ENCODE data around the gene THBS3.

The THBS3 gene

DNA sequence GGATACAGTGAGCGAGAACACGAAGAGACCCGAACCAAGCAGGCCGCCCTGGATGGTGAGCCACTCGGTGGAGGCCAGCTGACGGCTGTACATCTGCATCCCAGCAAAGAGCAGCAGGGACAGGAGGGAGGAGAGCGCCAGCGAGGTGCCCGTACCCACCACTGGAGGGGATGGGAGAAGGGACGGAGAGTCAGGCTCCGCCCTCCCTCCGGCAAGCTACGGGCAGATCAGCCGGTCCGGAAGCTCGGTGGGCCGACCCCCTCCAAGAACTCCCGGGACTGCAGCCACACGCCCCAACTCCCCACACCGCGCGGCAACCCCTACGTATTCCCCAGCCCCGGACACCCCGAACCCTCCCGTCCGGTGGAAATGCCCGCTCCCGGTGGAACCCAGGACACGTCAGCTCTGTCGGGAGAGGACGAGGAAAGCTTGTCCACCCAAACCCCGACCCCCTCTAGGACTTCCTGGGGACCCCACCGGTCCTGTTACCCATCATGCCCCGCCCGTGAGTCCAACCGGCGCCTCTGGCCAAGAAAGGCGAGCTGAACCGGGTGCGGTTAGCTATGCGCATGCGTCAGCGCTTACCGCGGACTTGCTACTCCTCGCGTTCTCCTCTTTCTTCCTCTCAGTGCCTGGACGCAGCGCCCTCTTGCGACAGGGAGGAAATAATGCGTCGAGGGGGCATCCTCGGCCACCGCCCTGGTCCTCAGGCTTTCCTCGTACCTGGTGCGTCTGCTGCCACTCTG lies 34.8 kb downstream of the THBS3 start, which contains the start of gene KRTCAP2:
Gene KRTCAP2 (minus strand): TSS at position 573 of the 746 bp plus-strand sequence. CDS start 80 bp downstream, at position 493.
- TF ChIP-seq, protein P1, sequence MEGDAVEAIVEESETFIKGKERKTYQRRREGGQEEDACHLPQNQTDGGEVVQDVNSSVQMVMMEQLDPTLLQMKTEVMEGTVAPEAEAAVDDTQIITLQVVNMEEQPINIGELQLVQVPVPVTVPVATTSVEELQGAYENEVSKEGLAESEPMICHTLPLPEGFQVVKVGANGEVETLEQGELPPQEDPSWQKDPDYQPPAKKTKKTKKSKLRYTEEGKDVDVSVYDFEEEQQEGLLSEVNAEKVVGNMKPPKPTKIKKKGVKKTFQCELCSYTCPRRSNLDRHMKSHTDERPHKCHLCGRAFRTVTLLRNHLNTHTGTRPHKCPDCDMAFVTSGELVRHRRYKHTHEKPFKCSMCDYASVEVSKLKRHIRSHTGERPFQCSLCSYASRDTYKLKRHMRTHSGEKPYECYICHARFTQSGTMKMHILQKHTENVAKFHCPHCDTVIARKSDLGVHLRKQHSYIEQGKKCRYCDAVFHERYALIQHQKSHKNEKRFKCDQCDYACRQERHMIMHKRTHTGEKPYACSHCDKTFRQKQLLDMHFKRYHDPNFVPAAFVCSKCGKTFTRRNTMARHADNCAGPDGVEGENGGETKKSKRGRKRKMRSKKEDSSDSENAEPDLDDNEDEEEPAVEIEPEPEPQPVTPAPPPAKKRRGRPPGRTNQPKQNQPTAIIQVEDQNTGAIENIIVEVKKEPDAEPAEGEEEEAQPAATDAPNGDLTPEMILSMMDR (IDR thresholded peaks at IDR 0.05) = peak; percentile 93
- peak; percentile 94 for DNase-seq
- no peaks in the 10 kb centered on the region for H3K9me3 Mint-ChIP-seq
- H3K27me3 Mint-ChIP-seq (ENCODE audit: low read depth, poor library complexity) = peaks cover 14% of the 10 kb centered on the region
- H3K36me3 Mint-ChIP-seq (ENCODE audit: low read depth) = peaks cover 20% of the 10 kb centered on the region
- H3K27ac Mint-ChIP-seq = peak within 1 kb of the TSS; percentile 92
- peak within 1 kb of the TSS; percentile 94 for H3K4me3 Mint-ChIP-seq
- H3K4me1 Mint-ChIP-seq = peaks cover 48% of the 10 kb centered on the region

DNA sequence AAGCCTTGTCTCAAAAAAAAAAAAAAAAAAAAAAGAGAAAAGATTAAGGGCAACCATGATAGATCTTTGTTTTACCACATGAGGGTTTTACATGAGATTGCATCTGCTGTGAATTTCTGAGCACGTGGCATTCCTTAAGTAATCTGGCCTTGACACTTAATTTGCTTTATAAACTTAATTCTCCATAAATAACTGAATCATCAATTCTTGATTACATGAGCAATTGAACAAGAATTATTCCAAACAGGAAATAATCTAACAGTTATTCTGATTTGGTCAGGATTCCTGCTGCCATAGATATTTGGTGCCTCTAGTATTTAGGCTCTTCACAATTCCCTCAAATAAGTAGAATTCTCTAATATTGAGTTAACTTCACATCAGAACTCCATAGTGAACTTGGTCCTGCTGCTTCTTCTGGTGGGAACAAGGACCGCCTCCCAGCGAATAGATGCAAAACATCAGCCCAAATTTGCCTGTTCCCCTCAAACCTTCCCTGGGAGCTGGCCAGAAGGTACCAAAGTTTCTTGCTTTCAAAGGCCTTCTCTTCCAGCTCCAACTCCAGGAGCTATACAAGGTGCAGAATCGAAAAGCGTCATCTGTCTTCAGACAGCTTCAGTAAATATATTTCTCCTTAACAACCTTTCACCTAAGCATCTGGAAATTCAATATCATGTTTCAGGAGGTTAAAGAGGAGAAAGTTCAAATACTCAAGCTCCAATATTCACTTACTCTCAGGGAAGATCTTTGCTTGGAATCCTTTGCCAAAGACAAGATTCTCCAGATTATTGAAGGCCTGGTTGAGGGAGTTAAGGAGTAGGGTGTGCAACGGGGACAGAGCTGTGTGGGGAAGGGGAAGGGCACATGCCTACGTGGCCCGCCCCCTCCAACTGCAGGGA lies 35.6 kb downstream of the THBS3 start:
- Mint-ChIP-seq H3K4me3 (peak overlapping the region; percentile 94), H3K27me3 (ENCODE audit: low read depth, poor library complexity) (peaks cover 14% of the 10 kb centered on the region), H3K9me3 (no peaks in the 10 kb centered on the region), H3K36me3 (ENCODE audit: low read depth) (peaks cover 20% of the 10 kb centered on the region), H3K4me1 (peaks cover 56% of the 10 kb centered on the region), H3K27ac (peak overlapping the region; percentile 86)
- no peak for DNase-seq
- TF ChIP-seq, protein P1 (IDR thresholded peaks at IDR 0.05) = no peak

DNA sequence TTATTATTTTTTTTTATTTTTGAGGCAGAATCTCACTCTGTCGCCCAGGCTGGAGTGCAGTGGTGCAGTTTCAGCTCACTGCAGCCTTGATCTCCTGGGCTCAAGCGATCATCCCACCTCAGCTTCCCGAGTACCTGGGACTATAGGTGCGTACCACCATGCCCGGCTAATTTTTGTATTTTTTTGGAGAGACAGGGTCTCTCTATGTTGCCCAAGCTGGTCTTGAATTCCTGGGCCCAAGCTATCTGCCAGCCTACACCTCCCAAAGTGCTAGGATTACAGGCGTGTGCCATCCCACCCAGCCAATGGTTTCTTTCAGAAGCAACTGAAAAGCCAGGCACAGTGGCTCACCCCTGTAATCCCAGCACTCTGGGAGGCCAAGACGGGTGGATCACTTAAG lies 36.9 kb downstream of the THBS3 start:
- DNase-seq = no peak
- H3K4me3 Mint-ChIP-seq = no peak overlapping the region
- peaks cover 13% of the 10 kb centered on the region for H3K27me3 Mint-ChIP-seq (ENCODE audit: low read depth, poor library complexity)
- no peak overlapping the region for H3K27ac Mint-ChIP-seq
- H3K9me3 Mint-ChIP-seq = peaks cover 2% of the 10 kb centered on the region
- H3K36me3 Mint-ChIP-seq (ENCODE audit: low read depth) = peaks cover 14% of the 10 kb centered on the region
- H3K4me1 Mint-ChIP-seq = peaks cover 62% of the 10 kb centered on the region
- TF ChIP-seq, protein P1 (IDR thresholded peaks at IDR 0.05) = no peak

DNA sequence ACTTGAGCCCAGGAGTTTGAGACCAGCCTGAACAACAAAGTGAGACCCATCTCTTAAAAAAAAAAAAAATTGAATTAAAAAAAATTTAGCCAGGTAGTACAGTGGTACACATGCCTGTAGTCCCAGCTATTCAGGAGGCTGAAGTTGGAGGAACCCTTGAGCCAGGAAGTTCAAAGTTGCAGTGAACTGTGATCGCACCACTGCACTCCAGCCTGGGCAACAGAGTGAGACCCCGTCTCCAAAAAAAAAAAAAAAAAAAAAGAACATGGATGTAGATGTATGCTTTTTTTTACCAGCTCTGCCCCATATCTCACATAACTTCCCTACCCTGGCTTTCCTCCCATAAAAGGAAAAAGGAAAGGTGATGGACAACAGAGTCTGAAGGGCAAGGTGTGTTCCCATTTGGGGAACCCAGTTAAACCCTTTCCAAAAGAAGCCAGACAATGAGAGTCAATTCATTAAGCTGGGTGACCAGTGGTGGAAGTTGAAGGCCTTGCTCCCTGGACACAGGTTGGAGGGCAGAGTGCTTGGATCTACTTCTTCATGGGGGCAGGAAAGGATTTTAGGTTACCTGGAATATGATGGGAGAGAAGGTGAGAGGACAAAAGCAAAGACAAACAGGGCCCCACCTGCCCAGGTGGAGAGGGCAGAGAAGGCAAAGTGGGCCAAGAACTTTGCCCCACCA lies 37.5 kb downstream of the THBS3 start:
- Mint-ChIP-seq H3K27me3 (ENCODE audit: low read depth, poor library complexity) (peaks cover 10% of the 10 kb centered on the region), H3K9me3 (peaks cover 6% of the 10 kb centered on the region), H3K36me3 (ENCODE audit: low read depth) (peaks cover 14% of the 10 kb centered on the region), H3K4me3 (peak overlapping the region; percentile 44), H3K27ac (no peak overlapping the region), H3K4me1 (peaks cover 61% of the 10 kb centered on the region)
- TF ChIP-seq, protein P1 (IDR thresholded peaks at IDR 0.05) = no peak
- DNase-seq = no peak

GRCh38 chr1:155169541-155169940 lies 38.2 kb downstream of the THBS3 start:
- Mint-ChIP-seq H3K27ac (no peak overlapping the region), H3K36me3 (ENCODE audit: low read depth) (peaks cover 14% of the 10 kb centered on the region), H3K4me1 (peaks cover 54% of the 10 kb centered on the region), H3K4me3 (peak overlapping the region; percentile 11), H3K27me3 (ENCODE audit: low read depth, poor library complexity) (peaks cover 10% of the 10 kb centered on the region), H3K9me3 (peaks cover 6% of the 10 kb centered on the region)
- no peak for DNase-seq
- TF ChIP-seq, protein P1 (IDR thresholded peaks at IDR 0.05) = no peak
